ENCODE results near the gene HSPA1B.
A peak's percentile ranks its signal among the peaks of the same experiment; 100 is the strongest.
"Not testable (repeated sequence)": the region's sequence is repeated elsewhere in the genome, so short reads cannot be mapped to it uniquely, and the experiment has no call there.

The HSPA1B gene

DNA sequence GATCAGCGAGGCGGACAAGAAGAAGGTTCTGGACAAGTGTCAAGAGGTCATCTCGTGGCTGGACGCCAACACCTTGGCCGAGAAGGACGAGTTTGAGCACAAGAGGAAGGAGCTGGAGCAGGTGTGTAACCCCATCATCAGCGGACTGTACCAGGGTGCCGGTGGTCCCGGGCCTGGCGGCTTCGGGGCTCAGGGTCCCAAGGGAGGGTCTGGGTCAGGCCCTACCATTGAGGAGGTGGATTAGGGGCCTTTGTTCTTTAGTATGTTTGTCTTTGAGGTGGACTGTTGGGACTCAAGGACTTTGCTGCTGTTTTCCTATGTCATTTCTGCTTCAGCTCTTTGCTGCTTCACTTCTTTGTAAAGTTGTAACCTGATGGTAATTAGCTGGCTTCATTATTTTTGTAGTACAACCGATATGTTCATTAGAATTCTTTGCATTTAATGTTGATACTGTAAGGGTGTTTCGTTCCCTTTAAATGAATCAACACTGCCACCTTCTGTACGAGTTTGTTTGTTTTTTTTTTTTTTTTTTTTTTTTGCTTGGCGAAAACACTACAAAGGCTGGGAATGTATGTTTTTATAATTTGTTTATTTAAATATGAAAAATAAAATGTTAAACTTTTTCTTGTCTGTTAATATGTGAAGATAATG is 2.2 kb downstream of the HSPA1B start:
- DNase-seq = peak in 1 of 2 experiments; percentile 48

DNA sequence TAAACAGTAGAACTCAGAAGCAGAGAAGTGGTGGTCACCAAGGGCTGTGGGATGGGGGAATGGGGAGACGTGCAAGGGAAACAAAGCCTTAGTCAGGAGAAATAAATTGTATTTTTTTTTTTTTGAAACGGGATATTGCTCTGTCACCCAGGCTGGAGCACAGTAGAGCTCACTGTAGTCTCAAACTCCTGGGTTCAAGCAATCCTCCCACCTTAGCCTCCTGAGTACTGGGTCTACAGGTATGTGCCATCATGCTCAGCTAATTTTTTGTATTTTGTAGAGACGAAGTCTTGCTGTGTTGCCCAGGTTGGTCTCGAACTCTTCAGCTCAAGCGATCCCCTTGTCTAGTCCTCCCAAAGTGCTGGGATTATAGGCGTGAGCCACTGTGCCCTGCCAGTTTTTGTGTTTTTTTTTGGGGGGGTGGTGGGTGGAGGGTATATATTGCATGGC is 3.4 kb downstream of the HSPA1B start:
- no peak for DNase-seq

DNA sequence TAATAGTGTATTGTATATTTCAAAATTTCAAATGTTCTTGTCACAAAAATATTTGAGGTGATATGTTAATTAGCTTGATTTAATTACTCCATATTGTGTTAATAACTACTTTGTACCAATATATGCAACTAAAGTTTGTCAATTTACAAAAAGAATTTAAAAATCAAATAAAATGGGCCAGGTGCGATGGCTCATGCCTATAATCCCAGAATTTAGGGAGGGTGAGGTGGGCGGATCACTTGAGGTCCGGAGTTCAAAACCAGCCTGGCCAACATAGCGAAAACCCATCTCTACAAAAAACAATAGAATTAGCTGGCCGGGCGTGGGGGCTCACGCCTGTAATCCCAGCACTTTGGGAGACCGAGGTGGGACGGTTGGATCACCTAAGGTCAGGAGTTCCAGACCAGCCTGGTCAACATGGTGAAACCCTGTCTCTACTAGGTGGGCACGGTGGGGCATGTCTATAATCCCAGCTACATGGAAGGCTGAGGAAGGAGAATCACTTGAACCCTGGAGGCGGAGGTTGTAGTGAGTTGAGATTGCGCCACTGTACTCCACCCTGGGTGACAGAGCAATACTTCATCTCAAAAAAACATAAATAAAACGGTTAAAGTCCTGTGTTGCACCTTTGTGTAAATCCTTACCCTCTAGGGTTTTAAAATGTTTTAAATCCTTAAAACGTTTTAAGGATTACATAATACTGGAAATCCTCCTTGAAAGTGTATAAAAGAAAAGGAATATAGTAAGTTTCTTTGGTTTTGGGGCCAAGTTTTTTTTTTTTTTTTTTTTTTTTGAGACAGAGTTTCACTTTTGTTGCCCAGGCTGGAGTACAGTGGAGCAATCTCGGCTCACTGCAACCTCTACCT is 4.0 kb downstream of the HSPA1B start:
- no peak for DNase-seq

DNA sequence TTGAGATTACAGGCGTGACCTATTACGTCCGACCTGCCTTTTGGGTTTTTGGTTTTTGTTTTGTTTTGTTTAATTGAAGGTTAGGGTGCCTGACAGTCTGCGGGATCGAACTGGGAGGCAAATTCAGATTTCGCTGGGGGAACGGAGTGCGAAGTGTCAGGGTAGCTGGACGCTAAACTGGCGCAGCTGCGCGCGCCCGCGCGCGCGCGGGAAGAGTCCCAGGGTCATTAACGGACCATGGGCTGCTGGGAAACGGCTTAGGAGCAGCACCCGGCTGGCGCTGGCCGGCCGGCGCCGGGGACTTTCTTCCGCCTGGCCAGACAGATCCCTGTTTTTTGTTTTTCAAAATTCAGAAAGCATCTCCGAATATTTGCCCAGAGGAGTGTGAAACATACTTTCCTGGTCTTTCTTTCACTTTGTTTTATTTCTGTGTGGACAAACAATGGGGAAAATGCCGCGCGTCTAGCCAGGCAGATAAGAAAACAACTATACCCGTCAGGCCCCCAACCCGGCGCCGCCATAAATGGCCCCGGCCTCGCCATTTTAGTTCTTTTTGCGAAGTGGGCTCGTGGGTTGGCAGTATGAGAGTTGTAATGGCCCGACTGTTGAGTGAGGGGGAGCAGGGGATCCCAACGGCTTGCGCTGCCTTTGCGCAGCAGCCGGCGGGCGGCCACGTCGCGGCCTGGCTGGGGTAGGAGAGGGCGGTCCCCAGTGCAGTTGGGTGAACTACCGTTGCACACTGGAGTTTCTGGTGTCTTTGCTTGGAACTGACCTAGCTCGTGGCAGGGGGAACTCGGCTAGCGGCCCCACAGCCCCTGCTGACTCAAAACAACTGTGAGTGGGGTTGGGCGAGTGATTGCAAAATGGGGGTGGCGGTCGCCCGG is 7.1 kb downstream of the HSPA1B start:
- DNase-seq = peak; percentile 84 to 92

DNA sequence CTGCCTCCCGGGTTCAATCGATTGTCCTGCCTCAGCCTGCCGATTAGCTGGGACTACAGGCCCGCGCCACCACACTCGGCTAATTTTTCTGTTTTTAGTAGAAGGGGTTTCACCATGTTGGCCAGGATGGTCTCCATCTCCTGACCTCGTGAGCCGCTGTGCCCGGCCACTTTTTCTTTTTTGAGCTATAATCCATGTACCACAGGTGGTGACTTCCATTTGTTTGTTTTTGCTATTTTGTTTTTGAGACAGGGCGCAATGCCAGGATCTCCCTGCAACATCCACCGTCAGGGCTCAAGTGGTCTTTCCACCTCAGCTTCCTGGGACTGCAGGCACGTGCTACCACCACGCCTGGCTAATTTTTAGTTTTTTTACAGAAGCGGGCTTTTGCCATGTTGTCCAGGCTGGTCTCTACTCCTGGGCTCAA is 8.5 kb downstream of the HSPA1B start:
- peak in 1 of 2 experiments; percentile 47 for DNase-seq

DNA sequence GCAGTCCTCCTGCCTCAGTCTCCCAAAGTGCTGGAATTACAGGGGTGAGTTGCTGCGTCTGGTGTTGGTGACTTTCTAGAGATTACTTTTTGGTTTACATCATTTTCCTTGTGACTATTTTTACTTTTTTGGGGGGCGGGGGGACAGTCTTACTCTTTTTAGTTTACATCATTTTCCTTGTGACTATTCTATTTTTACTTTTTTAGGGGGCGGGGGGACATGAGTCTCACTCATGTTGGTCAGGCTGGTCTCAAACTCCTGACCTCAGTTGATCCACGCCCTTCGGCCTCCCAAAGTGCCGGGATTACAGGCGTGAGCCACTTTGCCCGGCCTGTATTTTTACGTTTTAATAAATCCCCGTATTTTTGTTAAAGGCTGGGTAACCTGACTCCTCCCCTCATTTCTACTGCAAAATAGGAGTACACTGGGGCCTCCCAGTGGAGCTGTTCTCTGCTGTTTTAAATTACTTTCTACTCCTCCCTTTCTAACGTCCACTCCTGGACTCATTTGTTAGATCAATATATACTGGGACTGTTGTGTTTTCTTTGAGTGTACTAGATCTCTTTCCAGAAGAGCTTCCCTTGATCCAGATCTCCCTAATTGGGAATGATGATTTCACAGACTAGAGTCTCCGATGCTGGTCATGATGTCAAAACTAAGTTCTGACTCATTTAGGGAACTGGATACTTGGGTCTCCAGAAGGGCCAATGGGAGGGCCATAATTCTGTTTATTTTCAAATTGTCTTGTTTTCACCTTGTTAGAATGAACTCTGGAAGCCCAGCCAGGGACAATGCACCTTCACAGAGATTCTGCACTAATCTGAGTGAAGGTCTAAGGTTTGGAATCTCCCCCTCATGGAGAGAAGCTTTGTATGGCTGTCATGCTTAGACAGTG is 9.2 kb downstream of the HSPA1B start:
- no peak for DNase-seq

DNA sequence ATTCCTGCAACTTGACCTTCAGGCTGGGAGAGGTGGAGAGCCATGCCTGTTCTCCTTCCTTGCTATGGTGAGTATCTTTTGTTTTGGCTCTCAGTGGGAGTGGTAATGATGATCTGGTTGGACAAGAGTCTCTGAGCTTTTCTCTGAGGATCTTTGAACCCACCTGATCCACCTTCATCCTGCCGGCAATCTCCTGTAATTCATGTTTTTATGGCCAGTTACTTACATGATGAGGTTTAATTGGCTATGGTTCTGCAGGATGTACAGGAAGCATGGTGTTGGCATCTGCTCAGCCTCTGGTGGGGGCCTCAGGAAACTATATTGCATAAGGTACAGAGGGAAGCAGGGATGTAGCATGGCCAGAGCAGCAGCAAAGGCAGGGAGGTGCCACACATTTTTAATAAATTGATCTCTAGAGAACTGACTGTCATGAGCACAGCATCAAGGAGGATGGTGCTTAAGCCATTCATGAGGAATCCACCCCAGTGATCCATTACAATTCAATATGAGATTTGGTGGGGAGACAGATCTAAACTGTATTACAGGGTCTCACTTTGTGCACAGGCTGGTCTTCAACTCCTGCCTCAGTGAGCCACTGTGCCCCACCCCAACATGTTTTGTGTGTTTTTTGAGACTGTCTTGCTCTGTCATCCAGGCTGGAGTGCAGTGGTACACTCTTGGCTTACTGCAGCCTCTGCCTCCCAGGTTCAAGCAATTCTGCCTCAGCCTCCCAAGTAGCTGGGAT is 10.0 kb downstream of the HSPA1B start:
- peak in 1 of 2 experiments; percentile 13 for DNase-seq

DNA sequence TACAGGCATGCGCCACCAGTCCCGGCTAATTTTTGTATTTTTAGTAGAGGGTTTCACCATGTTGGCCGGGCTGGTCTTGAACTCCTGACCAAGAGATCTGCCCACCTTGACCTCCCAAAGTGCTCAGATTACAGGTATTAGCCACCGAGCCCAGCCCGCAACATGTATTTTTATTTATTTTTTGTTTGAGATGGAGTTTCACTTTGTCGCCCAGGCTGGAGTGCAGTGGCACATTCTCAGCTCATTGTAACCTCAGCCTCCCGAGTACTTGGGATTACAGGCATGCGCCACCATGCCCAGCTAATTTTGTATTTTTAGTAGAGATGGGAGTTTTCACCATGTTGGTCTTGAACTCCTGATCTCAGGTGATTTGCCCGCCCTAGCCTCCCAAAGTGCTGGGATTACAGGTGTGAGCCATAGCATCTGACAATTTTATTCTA is 10.6 kb downstream of the HSPA1B start:
- DNase-seq = not testable (repeated sequence)

DNA sequence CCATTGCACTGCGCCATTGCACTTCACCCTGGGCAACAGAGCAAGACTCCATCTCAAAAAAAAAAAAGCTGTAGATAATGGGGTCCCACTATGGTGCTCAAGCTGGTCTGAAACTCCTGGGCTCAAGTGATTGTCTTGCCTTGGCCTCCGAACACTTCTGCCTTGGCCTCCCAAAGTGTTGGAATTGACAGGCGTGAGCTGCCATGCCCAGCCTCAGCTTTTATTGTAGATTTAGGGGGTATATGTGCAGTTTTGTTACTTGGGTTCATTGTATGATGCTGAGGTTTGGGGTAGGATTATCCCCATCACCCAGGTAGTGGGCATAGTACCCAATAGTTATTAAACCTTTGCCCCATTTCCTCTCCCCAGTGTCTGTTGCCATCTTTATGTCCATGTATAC is 11.4 kb downstream of the HSPA1B start:
- no peak for DNase-seq

DNA sequence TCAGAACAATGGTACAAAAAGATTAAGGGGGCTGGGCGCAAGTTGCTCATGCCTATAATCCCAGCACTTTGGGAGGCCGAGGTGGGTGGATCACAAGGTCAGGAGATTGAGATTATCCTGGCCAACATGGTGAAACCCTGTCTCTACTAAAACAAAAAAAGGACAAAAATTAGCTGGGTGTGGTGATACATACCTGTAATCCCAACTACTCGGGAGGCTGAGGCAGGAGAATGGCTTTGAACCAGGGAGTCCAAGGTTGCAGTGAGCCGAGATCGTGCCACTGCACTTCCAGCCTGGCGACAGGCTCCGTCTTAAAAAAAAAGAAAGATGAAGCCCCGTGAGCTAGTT is 12.2 kb downstream of the HSPA1B start:
- not testable (repeated sequence) for DNase-seq

DNA sequence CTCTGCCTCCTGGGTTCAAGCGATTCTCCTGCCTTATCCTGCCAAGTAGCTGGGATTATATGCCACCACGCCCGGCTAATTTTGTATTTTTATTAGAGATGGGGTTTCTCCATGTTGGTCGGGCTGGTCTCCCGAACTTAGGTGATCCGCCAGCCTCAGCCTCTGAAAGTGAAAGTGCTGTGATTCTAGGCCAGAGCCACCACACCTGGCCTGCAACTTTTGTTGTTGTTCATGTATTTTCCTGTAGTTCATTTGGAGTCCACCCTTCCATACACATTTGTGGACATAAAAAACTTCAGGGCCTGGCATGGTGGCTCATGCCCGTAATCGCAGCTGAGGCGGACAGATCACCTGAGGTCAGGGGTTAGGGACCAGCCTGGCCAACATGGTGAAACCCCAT is 14.5 kb downstream of the HSPA1B start:
- DNase-seq = no peak

DNA sequence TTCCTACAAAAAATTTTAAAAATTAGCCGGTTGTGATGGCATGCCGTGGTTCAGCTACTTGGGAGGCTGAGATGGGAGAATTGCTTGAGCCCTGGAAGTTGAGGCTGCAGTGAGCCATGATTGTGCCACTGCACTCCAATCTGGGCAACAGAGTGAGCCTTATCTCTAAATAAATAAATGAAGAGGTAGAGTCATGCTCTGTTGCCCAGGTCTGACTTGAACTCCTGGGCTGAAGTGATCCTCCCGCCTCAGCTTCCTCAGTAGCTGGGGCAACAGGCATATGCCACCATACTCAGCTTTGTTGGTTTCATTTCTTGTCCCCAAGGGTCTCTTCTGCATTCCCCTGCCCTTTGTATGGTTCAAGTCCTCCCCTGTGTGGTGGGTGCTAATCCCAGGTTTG is 17.0 kb downstream of the HSPA1B start:
- no peak for DNase-seq

DNA sequence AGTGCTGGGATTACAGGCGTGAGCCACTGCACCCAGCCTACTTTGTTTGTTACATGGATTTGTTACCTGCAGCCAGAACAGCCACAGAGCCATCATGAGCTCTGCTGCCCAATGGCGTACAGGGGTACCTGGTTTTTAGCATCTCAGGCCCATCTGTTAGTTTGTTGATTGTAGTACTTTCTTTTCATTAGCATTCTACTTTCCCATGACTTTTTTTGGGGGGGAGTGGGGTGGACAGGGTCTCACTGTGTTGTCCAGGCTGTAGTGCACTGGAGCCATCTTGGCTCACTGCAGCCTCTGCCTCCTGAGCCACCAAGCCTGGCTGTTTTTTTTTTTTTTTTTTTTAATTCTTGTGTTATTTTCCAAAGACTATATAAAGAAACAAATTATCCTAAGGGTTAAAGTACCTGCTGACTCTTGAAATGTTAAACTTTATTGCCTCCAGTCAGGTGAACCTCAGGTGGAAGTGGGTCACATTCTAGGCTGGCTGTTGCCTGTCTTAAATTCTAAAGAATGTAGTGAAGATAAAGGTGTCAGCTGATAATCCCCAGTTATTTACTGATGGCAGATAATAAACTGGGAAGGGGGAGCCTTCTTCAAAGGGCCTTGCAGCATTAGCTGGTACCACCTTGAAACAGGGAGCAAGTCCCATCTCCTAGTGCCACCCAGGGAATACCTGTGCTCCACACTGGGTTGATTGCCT is 19.9 kb downstream of the HSPA1B start:
- no peak for DNase-seq

DNA sequence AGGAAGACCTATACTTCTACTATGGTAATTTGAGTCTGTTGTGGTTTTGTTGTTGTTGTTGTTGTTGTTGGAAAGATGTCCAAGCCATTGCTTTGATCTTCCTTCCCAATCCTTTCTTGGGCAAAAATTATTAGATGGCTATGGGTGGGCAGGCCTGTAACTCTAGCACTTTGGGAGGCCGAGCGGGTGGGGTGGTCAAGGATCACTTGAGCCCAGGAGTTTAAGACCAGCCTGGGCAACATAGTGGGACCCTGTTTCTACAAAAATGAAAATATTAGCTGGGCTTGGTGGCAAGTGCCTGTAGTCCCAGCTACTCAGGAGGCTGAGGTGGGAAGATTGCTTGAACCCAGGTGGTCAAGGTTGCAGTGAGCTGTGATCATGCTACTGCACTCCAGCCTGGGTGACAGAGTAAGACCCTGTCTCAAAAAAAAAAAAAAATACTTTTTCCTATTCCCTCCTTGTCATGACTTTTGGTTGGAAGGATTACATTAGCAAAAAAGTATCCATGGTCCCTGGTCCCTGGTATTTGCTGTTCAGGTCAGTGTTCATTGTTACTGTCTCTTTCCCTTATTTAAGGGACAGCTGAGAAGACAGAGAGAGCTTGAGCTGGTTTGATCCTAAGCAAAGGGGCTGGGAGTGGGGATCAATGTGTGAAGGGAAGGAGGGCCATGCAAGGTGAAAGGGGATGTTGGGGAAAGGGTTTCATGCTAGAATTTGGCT is 23.4 kb downstream of the HSPA1B start:
- no peak for DNase-seq

DNA sequence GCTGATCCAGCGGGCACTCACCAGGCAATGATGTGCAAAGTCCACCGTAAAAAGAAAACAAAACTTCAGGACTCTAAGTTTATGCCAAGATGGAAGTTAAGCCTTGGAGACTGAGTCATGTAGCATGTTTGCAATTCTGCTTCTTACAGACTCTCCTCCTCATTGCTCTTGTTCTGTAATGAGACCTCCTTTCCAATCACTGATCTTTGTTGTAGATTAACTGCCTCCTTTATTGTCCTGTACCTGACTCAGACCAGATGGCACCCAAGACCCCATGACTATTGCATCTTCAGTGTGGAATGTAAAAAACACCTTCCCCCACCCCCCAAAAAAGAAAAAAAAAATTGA is 23.9 kb downstream of the HSPA1B start:
- no peak for DNase-seq

DNA sequence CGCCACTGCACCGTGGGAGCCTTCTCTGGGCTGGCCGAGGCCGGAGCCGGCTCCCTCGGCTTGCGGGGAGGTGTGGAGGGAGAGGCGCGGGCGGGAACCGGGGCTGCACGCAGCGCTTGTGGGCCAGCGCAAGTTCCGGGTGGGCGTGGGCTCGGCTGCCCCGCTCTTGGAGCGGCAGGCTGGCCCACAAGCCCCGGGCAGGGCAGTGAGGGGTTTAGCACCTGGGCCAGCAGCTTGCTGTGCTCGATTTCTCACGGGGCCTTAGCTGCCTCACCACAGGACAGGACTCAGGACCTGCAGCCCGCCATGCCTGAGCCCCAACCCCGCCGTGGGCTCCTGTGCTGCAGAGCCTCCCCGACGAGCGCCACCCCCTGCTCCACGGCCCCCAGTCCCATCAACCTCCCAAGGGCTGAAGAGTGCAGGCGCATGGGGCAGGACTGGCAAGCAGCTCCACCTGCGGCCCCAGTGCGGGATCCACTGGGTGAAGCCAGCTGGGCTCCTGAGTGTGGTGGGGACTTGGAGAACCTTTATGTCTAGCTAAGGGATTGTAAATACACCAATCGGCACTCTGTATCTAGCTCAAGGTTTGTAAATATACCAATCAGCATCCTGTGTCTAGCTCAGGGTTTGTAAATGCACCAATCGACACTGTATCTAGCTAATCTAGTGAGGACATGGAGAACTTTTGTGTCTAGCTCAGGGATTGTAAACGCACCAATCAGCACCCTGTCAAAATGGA is 24.6 kb downstream of the HSPA1B start:
- not testable (repeated sequence) for DNase-seq

DNA sequence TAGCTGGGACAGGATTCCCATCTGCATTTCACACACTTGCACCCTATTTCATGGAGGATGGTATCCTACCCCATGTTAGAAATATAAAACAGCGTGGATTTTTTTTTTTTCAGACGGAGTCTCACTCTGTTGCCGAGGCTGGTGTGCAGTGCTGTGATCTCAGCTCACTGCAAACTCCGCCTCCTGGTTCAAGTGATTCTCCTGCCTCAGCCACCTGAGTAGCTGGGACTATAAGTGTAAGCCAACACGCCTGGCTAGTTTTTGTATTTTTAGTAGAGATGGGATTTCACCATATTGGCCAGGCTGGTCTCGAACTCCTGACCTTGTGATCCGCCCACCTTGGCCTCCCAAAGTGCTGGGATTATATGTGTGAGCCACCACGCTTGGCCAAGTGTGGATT is 30.2 kb downstream of the HSPA1B start:
- DNase-seq = not testable (repeated sequence)

DNA sequence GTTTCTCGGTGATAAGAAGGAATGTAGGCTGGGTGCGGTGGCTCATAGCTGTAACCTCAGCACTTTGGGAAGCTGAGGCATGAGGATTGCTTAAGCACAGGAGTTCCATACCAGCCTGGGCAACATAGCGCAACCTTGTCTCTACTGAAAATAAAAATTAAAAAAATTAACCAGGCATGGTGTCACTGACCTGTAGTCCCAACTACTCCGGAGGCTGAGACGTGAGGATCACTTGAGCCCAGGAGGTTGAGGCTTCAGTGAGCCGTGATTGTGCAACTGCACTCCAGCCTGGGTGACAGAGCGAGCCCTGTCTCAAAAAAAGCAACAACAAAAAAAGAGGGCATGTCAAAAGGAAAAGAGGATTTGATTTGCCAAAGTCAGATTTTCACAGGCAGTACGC is 31.2 kb downstream of the HSPA1B start:
- no peak for DNase-seq

DNA sequence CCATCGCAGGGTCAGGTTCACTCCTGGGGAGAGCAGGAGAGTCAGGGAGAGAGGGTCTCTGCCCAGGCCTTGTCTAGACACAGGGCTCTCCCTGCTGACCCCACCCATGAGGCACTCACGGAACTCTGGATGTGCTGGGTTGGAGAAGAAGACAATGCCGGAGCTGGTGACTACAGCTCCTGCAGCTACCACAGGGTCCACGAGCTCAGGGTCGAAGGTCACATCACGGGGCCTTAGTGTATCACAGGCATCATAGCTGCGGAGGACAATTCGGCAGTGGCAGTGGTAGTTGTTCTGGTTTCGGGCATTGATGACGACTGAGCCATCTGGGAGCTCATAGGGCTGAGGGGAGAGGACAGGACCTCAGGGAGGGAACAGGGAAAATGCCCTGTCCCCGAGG is 32.4 kb downstream of the HSPA1B start:
- DNase-seq = no peak

Data from NCI-H2081 (cell line).